GM23338 (cell line): ENCODE results near the gene EPHA4. TPM values are rescaled to one million over a fixed set of nuclear protein-coding genes. Genes with fewer than 3 reads are reported as not detected.

ENCODE experiments used
- ATAC-seq: fragments of 200-7000 bp; cut with Tn5 transposase; 3 replicates; pipeline ENCODE4 v1.9.1; 2020
- DNase-seq: peaks from one replicate; pipeline ENCODE4 v3.0.0-alpha.2; 2015; ENCODE audit warnings: low spot score
- H2AFZ ChIP-seq: fragments of 200-600 bp; sonication (generic); 2 replicates; pipeline ENCODE4 v1.8.0; 2016; ENCODE audit warnings: antibody characterized with exemption, mild to moderate bottlenecking, moderate library complexity
- H3F3A ChIP-seq: fragments of 200-600 bp; sonication (generic); replicated peaks from 2 replicates; pipeline ENCODE4 v1.8.0; 2017; ENCODE audit warnings: antibody characterized with exemption, mixed run types, low read depth
- H3K27ac ChIP-seq: fragments of 200-600 bp; sonication (generic); 2 replicates; pipeline ENCODE4 v1.6.1; 2016; ENCODE audit warnings: low read depth
- H3K27me3 ChIP-seq: fragments of 200-600 bp; sonication (generic); 2 replicates; pipeline ENCODE4 v1.8.0; 2016; ENCODE audit warnings: mild to moderate bottlenecking, mixed run types, moderate library complexity; ENCODE audit not compliant: insufficient read depth
- H3K36me3 ChIP-seq: fragments of 200-600 bp; sonication (generic); 2 replicates; pipeline ENCODE4 v1.8.0; 2016; ENCODE audit warnings: mild to moderate bottlenecking; ENCODE audit not compliant: insufficient read depth
- H3K4me1 ChIP-seq: fragments of 200-600 bp; sonication (generic); 2 replicates; pipeline ENCODE4 v1.8.0; 2016; ENCODE audit warnings: mild to moderate bottlenecking, moderate library complexity; ENCODE audit not compliant: insufficient read depth
- H3K4me2 ChIP-seq: fragments of 200-600 bp; sonication (generic); 2 replicates; pipeline ENCODE4 v1.7.1; 2017; ENCODE audit warnings: mixed run types
- H3K4me3 ChIP-seq: fragments of 200-600 bp; sonication (generic); 2 replicates; pipeline ENCODE4 v1.6.1; 2016; ENCODE audit warnings: mixed run types
- H3K79me2 ChIP-seq: fragments of 200-600 bp; sonication (generic); replicated peaks from 2 replicates; pipeline ENCODE4 v1.8.0; 2017; ENCODE audit warnings: mild to moderate bottlenecking; ENCODE audit not compliant: insufficient read depth
- H3K9me2 ChIP-seq: fragments of 200-600 bp; sonication (generic); 2 replicates; pipeline ENCODE4 v1.8.0; 2017; ENCODE audit not compliant: insufficient read depth
- H4K20me1 ChIP-seq: fragments of 200-600 bp; sonication (generic); replicated peaks from 2 replicates; pipeline ENCODE4 v1.8.0; 2017; ENCODE audit warnings: mild to moderate bottlenecking; ENCODE audit not compliant: insufficient read depth
- H3K27ac Mint-ChIP-seq: 2 replicates; pipeline ENCODE4 v1.8.0; 2020; ENCODE audit warnings: inconsistent platforms, mild to moderate bottlenecking, moderate library complexity, mixed read lengths
- H3K27me3 Mint-ChIP-seq: 3 replicates; pipeline ENCODE4 v1.8.0; 2022; ENCODE audit warnings: low read depth, mild to moderate bottlenecking, moderate library complexity, mixed read lengths, inconsistent platforms; ENCODE audit not compliant: insufficient read depth, poor library complexity
- H3K36me3 Mint-ChIP-seq: 3 replicates; pipeline ENCODE4 v1.8.0; 2021; ENCODE audit warnings: low read depth, mild to moderate bottlenecking, inconsistent platforms, moderate library complexity, mixed read lengths
- H3K4me1 Mint-ChIP-seq: 3 replicates; pipeline ENCODE4 v1.8.0; 2020; ENCODE audit warnings: mild to moderate bottlenecking, inconsistent platforms, mixed read lengths
- H3K4me3 Mint-ChIP-seq: 3 replicates; pipeline ENCODE4 v1.8.0; 2021; ENCODE audit warnings: moderate library complexity, mild to moderate bottlenecking, inconsistent platforms, mixed read lengths
- H3K9me3 Mint-ChIP-seq: 3 replicates; pipeline ENCODE4 v1.8.0; 2020; ENCODE audit warnings: moderate library complexity, mild to moderate bottlenecking, inconsistent platforms, mixed read lengths
- CREB1 ChIP-seq: fragments of 250-450 bp; sonication (Bioruptor Pico); IDR thresholded peaks from 2 replicates; pipeline ENCODE4 v1.5.0; 2020; ENCODE audit warnings: low read depth, mild to moderate bottlenecking, moderate library complexity
- CTCF ChIP-seq, 2 experiments: fragments of 200-600 bp in 1 of 2; sonication (generic) in 1 of 2; conservative IDR thresholded peaks; 2 replicates each; pipeline versions ENCODE4 v1.5.1 to v1.6.1; 2016 to 2017; ENCODE audit warnings: antibody characterized with exemption in 2 of 2, low read depth in 2 of 2, mild to moderate bottlenecking in 2 of 2, moderate library complexity in 1 of 2
- ETS1 ChIP-seq: IDR thresholded peaks from 2 replicates; pipeline ENCODE4 v1.6.1; 2016; ENCODE audit warnings: antibody characterized with exemption
- EZH2 ChIP-seq: fragments of 200-600 bp; sonication (generic); IDR thresholded peaks from one replicate; pipeline ENCODE4 v1.8.0; 2017; ENCODE audit warnings: antibody characterized with exemption, mild to moderate bottlenecking, low read depth; ENCODE audit not compliant: unreplicated experiment
- EZH2phosphoT487 ChIP-seq: fragments of 200-600 bp; sonication (generic); IDR thresholded peaks from one replicate; pipeline ENCODE4 v1.8.1; 2018; ENCODE audit warnings: antibody characterized with exemption; ENCODE audit not compliant: unreplicated experiment
- JUNB ChIP-seq: IDR thresholded peaks from one replicate; pipeline ENCODE4 v1.6.1; 2016; ENCODE audit warnings: antibody characterized with exemption; ENCODE audit not compliant: unreplicated experiment
- NANOG ChIP-seq: IDR thresholded peaks from 2 replicates; pipeline ENCODE4 v1.6.1; 2016; ENCODE audit warnings: antibody characterized with exemption, borderline replicate concordance
- POLR2AphosphoS5 ChIP-seq: IDR thresholded peaks from 2 replicates; pipeline ENCODE4 v1.6.1; 2016; ENCODE audit warnings: antibody characterized with exemption, low read depth
- REST ChIP-seq: IDR thresholded peaks from one replicate; pipeline ENCODE4 v1.6.1; 2018; ENCODE audit warnings: antibody characterized with exemption; ENCODE audit not compliant: unreplicated experiment
- STAT1 ChIP-seq: IDR thresholded peaks from one replicate; pipeline ENCODE4 v1.6.1; 2016; ENCODE audit warnings: antibody characterized with exemption; ENCODE audit not compliant: unreplicated experiment
- ZNF114 ChIP-seq: fragments of 250-450 bp; sonication (Bioruptor Pico); IDR thresholded peaks from 2 replicates; pipeline ENCODE4 v1.5.0; 2020; ENCODE audit warnings: mild to moderate bottlenecking, moderate library complexity
- ZNF331 ChIP-seq: fragments of 250-450 bp; sonication (Bioruptor Pico); IDR thresholded peaks from 2 replicates; pipeline ENCODE4 v1.5.0; 2020; ENCODE audit warnings: low read depth, mild to moderate bottlenecking, moderate library complexity
- polyA plus RNA-seq: library from polyadenylated mRNA; unstranded; fragments of >200 nt; fragmentation: Nextera tagmentation; extraction: Ambion mirVana; gene quantifications from 2 replicates; pipeline ENCODE4 v1.2.1, GENCODE V29; 2016
- total RNA-seq: library from RNA; depleted of rRNA; stranded (reverse); fragments of >200 nt; shearing (Covaris generic); gene quantifications from 2 replicates; pipeline ENCODE4 v1.2.3, GENCODE V29; 2014
- TF ChIP-seq, protein P1 (sequence below): fragments of 250-450 bp; sonication (Bioruptor Pico); IDR thresholded peaks from 2 replicates; pipeline ENCODE4 v1.5.0; 2020; ENCODE audit warnings: mild to moderate bottlenecking, moderate library complexity

Gene EPHA4
- total and polyA plus RNA-seq, 2 experiments from 2014 or later = 4.1 to 6.2 TPM

- TF ChIP-seq EZH2 = no peak
- no peak for TF ChIP-seq ETS1
- no peak for TF ChIP-seq CREB1 (CRISPR knock-in tag)
- no peak for TF ChIP-seq REST
- no peak for TF ChIP-seq JUNB
Measured at GRCh38 chr2:221389421-221389820, 182.7 kb downstream of the EPHA4 start (continued).

DNA sequence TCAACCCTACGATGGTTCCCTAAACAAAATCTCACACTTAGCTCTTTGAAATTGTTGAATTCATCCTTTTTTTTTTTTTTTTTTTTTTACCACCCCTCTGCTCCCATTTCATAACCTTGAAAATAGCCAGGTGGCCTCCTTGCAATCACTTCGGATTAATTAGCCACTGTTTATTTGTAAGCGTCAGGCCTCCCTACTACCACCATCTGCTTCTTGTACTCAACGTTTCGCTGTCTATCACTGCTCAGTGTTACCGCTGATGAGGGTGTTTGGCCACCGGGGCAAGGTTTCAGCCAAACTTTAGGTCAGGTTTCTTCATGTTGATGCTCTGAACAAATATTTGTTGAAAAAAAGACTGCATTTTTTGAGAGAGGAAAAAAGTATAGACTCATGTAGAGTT lies 183.2 kb downstream of the EPHA4 start:
- H3K36me3 Mint-ChIP-seq = no peaks in the 10 kb centered on the region
- no peak overlapping the region for H3K27ac Mint-ChIP-seq
- Histone ChIP-seq H3K79me2 (no peaks in the 10 kb centered on the region), H3K36me3 (no peaks in the 10 kb centered on the region), H3K9me2 (no peaks in the 10 kb centered on the region), H3K4me2 (no peak overlapping the region), H3K27ac (no peak overlapping the region), H3K4me3 (no peak overlapping the region), H3K4me1 (no peaks in the 10 kb centered on the region), H3F3A (no peaks in the 10 kb centered on the region), H2AFZ (no peak overlapping the region), H4K20me1 (no peaks in the 10 kb centered on the region), H3K27me3 (no peaks in the 10 kb centered on the region)
- H3K27me3 Mint-ChIP-seq = peaks cover 2% of the 10 kb centered on the region
- H3K4me1 Mint-ChIP-seq = peaks cover 2% of the 10 kb centered on the region; the same call in 1 of the 3 replicates
- ATAC-seq (no peak), DNase-seq (no peak)
- no peak overlapping the region for H3K4me3 Mint-ChIP-seq
- no peaks in the 10 kb centered on the region for H3K9me3 Mint-ChIP-seq
- no peak for TF ChIP-seq ZNF114 (CRISPR knock-in tag)
- TF ChIP-seq ZNF331 = no peak
- TF ChIP-seq, protein P1, sequence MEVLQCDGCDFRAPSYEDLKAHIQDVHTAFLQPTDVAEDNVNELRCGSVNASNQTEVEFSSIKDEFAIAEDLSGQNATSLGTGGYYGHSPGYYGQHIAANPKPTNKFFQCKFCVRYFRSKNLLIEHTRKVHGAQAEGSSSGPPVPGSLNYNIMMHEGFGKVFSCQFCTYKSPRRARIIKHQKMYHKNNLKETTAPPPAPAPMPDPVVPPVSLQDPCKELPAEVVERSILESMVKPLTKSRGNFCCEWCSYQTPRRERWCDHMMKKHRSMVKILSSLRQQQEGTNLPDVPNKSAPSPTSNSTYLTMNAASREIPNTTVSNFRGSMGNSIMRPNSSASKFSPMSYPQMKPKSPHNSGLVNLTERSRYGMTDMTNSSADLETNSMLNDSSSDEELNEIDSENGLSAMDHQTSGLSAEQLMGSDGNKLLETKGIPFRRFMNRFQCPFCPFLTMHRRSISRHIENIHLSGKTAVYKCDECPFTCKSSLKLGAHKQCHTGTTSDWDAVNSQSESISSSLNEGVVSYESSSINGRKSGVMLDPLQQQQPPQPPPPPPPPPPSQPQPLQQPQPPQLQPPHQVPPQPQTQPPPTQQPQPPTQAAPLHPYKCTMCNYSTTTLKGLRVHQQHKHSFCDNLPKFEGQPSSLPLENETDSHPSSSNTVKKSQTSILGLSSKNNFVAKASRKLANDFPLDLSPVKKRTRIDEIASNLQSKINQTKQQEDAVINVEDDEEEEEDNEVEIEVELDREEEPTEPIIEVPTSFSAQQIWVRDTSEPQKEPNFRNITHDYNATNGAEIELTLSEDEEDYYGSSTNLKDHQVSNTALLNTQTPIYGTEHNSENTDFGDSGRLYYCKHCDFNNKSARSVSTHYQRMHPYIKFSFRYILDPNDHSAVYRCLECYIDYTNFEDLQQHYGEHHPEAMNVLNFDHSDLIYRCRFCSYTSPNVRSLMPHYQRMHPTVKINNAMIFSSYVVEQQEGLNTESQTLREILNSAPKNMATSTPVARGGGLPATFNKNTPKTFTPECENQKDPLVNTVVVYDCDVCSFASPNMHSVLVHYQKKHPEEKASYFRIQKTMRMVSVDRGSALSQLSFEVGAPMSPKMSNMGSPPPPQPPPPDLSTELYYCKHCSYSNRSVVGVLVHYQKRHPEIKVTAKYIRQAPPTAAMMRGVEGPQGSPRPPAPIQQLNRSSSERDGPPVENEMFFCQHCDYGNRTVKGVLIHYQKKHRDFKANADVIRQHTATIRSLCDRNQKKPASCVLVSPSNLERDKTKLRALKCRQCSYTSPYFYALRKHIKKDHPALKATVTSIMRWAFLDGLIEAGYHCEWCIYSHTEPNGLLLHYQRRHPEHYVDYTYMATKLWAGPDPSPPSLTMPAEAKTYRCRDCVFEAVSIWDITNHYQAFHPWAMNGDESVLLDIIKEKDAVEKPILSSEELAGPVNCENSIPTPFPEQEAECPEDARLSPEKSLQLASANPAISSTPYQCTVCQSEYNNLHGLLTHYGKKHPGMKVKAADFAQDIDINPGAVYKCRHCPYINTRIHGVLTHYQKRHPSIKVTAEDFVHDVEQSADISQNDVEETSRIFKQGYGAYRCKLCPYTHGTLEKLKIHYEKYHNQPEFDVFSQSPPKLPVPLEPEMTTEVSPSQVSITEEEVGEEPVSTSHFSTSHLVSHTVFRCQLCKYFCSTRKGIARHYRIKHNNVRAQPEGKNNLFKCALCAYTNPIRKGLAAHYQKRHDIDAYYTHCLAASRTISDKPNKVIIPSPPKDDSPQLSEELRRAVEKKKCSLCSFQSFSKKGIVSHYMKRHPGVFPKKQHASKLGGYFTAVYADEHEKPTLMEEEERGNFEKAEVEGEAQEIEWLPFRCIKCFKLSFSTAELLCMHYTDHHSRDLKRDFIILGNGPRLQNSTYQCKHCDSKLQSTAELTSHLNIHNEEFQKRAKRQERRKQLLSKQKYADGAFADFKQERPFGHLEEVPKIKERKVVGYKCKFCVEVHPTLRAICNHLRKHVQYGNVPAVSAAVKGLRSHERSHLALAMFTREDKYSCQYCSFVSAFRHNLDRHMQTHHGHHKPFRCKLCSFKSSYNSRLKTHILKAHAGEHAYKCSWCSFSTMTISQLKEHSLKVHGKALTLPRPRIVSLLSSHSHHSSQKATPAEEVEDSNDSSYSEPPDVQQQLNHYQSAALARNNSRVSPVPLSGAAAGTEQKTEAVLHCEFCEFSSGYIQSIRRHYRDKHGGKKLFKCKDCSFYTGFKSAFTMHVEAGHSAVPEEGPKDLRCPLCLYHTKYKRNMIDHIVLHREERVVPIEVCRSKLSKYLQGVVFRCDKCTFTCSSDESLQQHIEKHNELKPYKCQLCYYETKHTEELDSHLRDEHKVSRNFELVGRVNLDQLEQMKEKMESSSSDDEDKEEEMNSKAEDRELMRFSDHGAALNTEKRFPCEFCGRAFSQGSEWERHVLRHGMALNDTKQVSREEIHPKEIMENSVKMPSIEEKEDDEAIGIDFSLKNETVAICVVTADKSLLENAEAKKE (CRISPR knock-in tag) = no peak
- TF ChIP-seq ETS1 = no peak
- TF ChIP-seq CTCF (conservative IDR thresholded peaks at IDR 0.05; ENCODE audit: low read depth in 2 of 2) = no peak
- no peak for TF ChIP-seq CREB1 (CRISPR knock-in tag)
- no peak for TF ChIP-seq POLR2AphosphoS5
- no peak for TF ChIP-seq NANOG
- TF ChIP-seq STAT1 = no peak
- TF ChIP-seq EZH2phosphoT487 = no peak
